ENCODE data around the gene TBL3.

DNA sequence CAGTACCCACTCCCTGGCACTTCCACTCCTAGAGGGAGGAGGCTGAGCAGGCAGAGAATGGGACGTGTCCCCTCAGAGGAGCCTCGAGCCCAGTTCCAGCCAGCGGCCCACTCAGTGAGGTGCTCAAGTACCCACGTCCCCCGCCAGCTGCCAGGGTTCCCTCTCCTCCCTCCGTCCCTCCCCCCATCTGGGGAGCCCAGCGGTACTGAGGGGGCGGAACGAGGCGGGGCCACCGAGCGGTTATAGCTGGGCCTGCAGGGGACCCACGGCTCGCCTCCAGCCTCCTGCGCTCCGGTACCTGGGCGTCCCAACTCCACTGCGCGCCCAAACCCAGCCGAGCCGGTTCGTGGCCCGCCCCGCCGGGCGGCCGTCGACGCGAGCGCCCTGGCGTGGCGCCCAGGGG, 47.7 kb downstream of the TBL3 start, which contains the start of gene NPW:
- TF ChIP-seq POLR2A (IDR thresholded peaks at IDR 0.05; ENCODE audit: low read length) (no peak), GATA1 (IDR thresholded peaks at IDR 0.05; ENCODE audit: low read depth, low read length) (no peak)

All from erythroblast (primary cell).